ENCODE data around the gene OIT3.

Gene OIT3

GRCh38 chr10:72925951-72926465 lies 32.5 kb downstream of the OIT3 start:
- peaks cover 4% of the 10 kb centered on the region for H3K9me3 ChIP-seq (ENCODE audit: severe bottlenecking)
- no peaks in the 10 kb centered on the region for H3K27me3 ChIP-seq (ENCODE audit: insufficient read depth, low read depth, severe bottlenecking)
- TF ChIP-seq, protein P1, sequence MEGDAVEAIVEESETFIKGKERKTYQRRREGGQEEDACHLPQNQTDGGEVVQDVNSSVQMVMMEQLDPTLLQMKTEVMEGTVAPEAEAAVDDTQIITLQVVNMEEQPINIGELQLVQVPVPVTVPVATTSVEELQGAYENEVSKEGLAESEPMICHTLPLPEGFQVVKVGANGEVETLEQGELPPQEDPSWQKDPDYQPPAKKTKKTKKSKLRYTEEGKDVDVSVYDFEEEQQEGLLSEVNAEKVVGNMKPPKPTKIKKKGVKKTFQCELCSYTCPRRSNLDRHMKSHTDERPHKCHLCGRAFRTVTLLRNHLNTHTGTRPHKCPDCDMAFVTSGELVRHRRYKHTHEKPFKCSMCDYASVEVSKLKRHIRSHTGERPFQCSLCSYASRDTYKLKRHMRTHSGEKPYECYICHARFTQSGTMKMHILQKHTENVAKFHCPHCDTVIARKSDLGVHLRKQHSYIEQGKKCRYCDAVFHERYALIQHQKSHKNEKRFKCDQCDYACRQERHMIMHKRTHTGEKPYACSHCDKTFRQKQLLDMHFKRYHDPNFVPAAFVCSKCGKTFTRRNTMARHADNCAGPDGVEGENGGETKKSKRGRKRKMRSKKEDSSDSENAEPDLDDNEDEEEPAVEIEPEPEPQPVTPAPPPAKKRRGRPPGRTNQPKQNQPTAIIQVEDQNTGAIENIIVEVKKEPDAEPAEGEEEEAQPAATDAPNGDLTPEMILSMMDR (IDR thresholded peaks at IDR 0.05; ENCODE audit: low read depth, low read length) = no peak
- H3K27ac ChIP-seq = no peak overlapping the region
- no peak overlapping the region for H3K4me3 ChIP-seq (ENCODE audit: low read depth, low read length)
- DNase-seq = no peak
- H3K36me3 ChIP-seq = no peaks in the 10 kb centered on the region

- H3K4me3 ChIP-seq (ENCODE audit: low read depth, low read length) = no peak overlapping the region
- DNase-seq = no peak
- no peaks in the 10 kb centered on the region for H3K36me3 ChIP-seq
- H3K27me3 ChIP-seq (ENCODE audit: insufficient read depth, low read depth, severe bottlenecking) = no peaks in the 10 kb centered on the region
- no peak overlapping the region for H3K27ac ChIP-seq
- TF ChIP-seq, protein P1 (IDR thresholded peaks at IDR 0.05; ENCODE audit: low read depth, low read length) = no peak
- H3K9me3 ChIP-seq (ENCODE audit: severe bottlenecking) = no peaks in the 10 kb centered on the region
These were observed 33.9 kb downstream of the OIT3 start for GRCh38 chr10:72927485-72927884.

DNA sequence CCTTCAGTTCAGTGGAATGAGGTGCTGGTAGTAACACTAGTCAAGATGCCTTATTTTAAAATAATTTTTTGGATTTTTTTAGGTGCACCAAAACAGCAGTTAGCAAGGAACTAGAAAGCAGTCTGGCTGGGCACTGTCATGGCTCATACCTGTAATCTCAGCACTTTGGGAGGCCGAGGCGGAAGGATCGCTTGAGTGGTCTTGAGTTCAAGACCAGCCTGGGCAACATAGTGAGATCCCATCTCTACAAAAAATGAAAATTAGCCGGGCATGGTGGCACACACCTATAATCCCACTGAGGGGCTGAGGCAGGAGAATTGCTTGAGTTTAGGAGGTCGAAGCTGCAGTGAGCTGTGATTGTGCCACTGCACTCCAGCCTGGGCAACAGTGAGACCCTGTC lies 35.3 kb downstream of the OIT3 start:
- no peaks in the 10 kb centered on the region for H3K27me3 ChIP-seq (ENCODE audit: insufficient read depth, low read depth, severe bottlenecking)
- H3K36me3 ChIP-seq = no peaks in the 10 kb centered on the region
- TF ChIP-seq, protein P1 (IDR thresholded peaks at IDR 0.05; ENCODE audit: low read depth, low read length) = no peak
- no peak for DNase-seq
- H3K9me3 ChIP-seq (ENCODE audit: severe bottlenecking) = no peaks in the 10 kb centered on the region
- no peak overlapping the region for H3K4me3 ChIP-seq (ENCODE audit: low read depth, low read length)
- no peak overlapping the region for H3K27ac ChIP-seq

DNA sequence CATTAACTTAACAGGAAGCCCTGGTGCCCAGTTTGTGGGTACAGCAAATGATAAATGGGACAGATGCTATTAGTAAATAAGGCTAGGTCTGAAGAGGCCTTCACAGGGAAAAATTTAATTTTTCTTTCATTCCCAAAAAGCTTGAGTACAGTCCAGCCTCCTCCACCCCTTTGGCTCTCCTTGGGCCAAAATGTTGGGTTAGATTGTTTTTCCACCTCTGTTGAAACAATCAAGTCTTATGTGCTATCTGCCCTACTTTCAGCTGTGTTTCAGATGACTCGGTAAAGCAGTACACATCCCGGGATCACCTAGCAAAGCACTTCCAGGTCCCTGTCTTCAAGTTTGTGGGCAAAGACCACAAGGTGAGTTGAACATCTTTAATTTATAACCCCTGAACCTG lies 36.7 kb downstream of the OIT3 start:
- DNase-seq = no peak
- Histone ChIP-seq H3K36me3 (no peaks in the 10 kb centered on the region), H3K27me3 (ENCODE audit: insufficient read depth, low read depth, severe bottlenecking) (no peaks in the 10 kb centered on the region), H3K27ac (no peak overlapping the region), H3K4me3 (ENCODE audit: low read depth, low read length) (no peak overlapping the region), H3K9me3 (ENCODE audit: severe bottlenecking) (no peaks in the 10 kb centered on the region)
- TF ChIP-seq, protein P1 (IDR thresholded peaks at IDR 0.05; ENCODE audit: low read depth, low read length) = no peak

DNA sequence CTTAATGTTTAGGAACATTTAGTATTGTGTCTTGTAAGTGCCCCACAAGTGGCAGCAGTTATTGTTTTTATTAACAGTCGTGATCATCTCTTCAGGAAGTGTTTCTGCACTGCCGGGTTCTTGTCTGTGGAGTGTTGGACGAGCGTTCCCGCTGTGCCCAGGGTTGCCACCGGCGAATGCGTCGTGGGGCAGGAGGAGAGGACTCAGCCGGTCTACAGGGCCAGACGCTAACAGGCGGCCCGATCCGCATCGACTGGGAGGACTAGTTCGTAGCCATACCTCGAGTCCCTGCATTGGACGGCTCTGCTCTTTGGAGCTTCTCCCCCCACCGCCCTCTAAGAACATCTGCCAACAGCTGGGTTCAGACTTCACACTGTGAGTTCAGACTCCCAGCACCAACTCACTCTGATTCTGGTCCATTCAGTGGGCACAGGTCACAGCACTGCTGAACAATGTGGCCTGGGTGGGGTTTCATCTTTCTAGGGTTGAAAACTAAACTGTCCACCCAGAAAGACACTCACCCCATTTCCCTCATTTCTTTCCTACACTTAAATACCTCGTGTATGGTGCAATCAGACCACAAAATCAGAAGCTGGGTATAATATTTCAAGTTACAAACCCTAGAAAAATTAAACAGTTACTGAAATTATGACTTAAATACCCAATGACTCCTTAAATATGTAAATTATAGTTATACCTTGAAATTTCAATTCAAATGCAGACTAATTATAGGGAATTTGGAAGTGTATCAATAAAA lies 38.9 kb downstream of the OIT3 start:
- Histone ChIP-seq H3K27ac (no peak overlapping the region), H3K4me3 (ENCODE audit: low read depth, low read length) (no peak overlapping the region), H3K36me3 (no peaks in the 10 kb centered on the region), H3K27me3 (ENCODE audit: insufficient read depth, low read depth, severe bottlenecking) (no peaks in the 10 kb centered on the region), H3K9me3 (ENCODE audit: severe bottlenecking) (no peaks in the 10 kb centered on the region)
- TF ChIP-seq, protein P1 (IDR thresholded peaks at IDR 0.05; ENCODE audit: low read depth, low read length) = no peak
- no peak for DNase-seq

DNA sequence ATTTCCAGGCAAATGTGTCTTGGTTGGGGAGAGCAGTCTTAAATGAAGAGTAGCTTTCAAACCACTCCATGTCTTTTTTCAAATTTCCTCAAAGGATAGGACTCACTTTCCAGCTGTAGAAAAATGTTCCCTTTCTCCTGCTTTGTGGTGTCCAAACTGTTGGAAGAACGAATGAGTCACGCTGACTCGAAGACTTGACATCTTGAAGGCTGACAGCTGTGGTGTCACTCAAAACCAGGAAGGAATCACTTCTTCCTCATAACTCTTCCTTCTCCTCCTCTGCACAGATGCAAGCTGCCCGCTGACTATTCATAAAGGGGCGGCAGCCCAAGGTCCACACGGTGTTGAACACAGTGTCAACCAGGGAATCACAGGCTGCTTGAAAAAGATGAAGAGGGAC lies 41.8 kb downstream of the OIT3 start:
- Histone ChIP-seq H3K36me3 (no peaks in the 10 kb centered on the region), H3K9me3 (ENCODE audit: severe bottlenecking) (no peaks in the 10 kb centered on the region), H3K27me3 (ENCODE audit: insufficient read depth, low read depth, severe bottlenecking) (no peaks in the 10 kb centered on the region), H3K4me3 (ENCODE audit: low read depth, low read length) (no peak overlapping the region), H3K27ac (no peak overlapping the region)
- DNase-seq = no peak
- TF ChIP-seq, protein P1 (IDR thresholded peaks at IDR 0.05; ENCODE audit: low read depth, low read length) = no peak

Measured in WERI-Rb-1 (cell line).